Measurements from ENCODE around the gene ADGRD2.
"Not testable (repeated sequence)": the region's sequence is repeated elsewhere in the genome, so short reads cannot be mapped to it uniquely, and the experiment has no call there.

The ADGRD2 gene

DNA sequence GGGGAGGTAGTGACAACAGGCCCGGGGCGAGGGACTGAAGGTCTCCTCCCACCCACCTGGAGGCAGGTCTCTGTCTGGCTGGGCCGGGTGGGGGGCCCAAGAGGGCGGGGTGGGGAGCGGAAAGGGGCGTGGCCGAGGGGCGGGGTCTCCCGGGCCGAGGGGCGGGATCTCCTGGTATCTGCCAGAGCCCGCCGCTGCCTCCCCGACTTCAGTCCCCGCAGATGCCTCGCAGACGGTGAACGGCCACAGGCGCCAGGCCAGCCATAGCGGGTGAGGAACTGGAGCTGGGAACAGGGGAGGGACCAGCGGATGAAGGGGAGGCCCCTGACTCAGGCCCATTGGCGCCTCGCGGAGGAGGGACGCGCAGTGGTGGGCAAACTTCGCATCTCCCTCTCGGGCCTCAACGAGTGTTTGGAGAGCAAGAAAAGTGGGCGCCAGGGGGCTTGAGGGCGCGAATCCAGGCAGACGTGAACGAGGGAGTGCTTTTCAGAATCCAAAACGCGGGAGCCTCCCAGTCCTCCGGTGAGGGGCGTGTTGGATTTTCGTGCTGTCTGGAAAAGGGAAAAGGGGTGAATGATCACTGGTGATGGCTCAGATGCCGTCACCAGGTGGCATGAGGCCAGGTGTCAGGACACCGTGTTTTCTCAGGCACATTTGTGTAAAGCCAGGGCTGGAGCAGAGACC lies at the start of gene ADGRD2:
Gene ADGRD2, plus strand, starts transcription at position 211 of the 684 bp plus-strand sequence. CDS start 1,216 bp downstream, outside the sequence.
- no peak for DNase-seq

DNA sequence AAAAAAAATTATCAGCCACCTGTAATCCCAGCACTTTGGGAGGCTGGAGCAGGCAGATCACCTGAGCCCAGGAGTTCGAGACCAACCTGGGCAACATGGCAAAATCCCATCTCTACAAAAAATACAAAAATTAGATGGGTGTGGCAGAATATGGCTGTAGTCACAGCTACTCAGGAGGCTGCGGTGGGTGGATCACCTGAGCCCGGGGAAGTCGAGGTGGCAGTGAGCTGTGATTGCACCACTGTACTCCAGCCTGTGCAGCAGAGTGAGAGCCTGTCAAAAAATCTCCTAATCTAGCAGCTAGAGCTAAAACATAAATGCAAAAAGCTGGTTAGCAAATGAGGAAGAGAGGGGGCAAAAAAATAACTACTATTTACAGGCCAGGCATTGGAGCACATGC lies 47.0 kb upstream of the ADGRD2 start:
- DNase-seq, result no peak

GRCh38 chr9:124409410-124409809 lies 40.8 kb upstream of the ADGRD2 start:
- DNase-seq, result no peak

DNA sequence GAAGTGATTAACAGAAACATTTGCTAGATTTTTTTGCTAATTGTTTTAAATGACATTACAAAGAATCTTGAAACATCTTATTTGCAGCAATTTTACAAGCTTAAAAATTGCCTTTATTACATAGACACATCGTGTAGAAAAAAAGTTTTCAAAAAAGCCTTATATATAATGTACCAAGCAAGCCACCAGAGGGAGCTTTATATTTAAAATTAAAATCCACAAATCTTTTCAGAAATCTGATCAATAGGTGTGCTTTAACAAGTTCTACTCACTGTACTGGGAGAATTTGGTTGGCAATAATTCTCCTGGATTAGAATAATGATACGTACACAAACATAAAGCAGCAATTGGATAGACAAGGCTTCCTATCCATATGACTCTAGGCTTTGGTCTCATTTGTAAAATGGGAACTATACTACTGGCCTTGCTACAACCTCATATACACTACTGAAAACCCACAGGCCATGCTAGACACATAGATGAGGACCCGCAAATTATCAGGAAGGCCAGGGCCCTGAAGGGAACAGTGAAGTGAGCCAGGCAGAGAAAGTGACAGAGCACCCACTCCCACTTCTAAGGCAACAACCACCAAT lies 39.8 kb upstream of the ADGRD2 start:
- no peak for DNase-seq

GRCh38 chr9:124411514-124412227 lies 38.6 kb upstream of the ADGRD2 start:
- DNase-seq, result no peak

GRCh38 chr9:124412228-124412575 lies 38.0 kb upstream of the ADGRD2 start:
- DNase-seq, result no peak

DNA sequence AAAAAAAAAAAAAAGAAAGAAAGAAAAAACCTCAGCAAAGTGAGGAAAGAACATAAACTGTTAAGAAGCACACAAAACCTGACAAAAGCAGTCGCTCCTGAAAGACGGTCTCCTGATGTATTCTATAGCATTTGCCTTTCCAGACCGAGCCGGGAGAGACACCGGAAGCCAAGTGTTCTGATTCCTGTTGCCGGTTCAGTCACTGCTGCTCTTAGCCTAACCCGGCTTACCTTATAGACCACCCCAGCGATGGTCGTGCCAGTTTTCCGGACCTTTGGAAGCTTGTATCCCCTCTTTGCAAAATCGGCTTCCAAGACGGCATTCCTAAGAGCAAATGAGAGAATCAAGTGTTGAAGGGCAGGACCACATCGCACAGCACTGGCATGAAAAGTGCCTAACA lies 35.6 kb upstream of the ADGRD2 start:
- DNase-seq, result no peak

DNA sequence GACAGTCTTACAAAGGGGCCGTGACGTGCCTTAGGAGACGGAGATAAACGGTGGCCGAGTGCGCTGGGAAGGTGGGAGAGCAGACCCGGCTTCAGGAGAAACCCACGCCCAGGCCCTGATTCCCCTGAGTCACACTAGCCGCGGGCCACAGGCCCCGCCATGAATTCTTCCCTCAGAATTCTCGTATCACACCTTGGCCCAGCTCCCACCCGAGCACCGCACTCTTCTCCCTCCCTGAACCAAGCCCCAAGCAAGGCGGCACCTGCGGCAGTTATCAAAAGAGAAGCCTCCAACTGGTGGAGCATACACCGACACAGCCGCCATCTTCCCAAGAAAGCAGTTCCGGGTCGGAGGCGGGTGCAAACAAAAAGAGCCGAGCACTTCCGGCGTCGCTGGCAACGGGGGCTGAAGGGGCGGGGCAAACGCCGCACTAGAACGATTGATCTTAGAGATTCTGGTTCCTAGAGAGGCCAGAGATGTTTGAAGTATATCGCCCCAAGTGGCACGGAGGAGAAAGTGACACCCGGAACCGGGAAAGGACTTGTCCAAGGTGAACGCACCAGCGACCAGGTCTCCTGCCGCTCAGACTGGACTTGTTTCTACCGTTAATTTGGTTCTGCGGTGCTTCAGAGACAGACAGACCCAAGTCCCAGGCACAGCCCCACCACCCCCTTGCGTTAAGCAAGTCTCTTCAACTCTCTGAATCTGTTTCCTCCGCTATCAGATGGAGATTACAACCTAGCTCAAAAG lies 35.0 kb upstream of the ADGRD2 start, which contains the start of gene PSMB7:
Gene PSMB7, minus strand, starts transcription at position 341 of the 750 bp plus-strand sequence. Its CDS starts 17 bp downstream, at position 324.
- peak; percentile 98 for DNase-seq

DNA sequence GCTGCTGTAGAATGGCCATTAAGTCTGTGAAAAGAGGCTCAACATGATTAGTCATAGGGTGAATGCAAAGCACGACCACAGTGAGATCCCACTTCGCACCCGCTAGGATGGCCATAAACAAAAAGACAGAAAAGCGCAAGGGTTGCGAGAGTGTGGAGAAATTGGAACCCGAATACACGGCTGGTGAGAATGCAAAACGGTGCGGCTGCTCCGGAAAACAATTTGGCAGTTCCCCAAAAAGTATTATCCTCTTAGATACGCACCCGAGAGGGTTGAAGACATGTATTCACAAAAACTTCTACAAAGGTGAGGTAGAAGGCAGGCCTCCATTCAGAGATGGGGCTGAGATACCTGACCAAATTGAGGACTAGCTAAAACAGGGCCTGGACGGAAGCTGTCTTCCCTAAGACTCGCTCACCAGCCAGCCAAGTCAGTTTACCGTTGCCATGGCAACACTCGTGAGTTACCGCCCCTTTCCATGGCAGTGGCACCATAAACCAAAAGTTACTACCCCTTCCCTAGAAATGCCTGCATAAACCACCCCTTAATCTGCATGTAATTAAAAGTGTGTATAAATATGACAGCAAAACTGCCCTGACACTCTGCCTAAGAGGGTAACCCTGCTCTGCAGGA lies 34.3 kb upstream of the ADGRD2 start:
- DNase-seq, result no peak

GRCh38 chr9:124419832-124420489 lies 30.3 kb upstream of the ADGRD2 start:
- DNase-seq, result no peak

- no peak for DNase-seq
Observed at GRCh38 chr9:124420991-124421543, 29.2 kb upstream of the ADGRD2 start.

GRCh38 chr9:124423155-124423554 lies 27.1 kb upstream of the ADGRD2 start:
- no peak for DNase-seq

DNA sequence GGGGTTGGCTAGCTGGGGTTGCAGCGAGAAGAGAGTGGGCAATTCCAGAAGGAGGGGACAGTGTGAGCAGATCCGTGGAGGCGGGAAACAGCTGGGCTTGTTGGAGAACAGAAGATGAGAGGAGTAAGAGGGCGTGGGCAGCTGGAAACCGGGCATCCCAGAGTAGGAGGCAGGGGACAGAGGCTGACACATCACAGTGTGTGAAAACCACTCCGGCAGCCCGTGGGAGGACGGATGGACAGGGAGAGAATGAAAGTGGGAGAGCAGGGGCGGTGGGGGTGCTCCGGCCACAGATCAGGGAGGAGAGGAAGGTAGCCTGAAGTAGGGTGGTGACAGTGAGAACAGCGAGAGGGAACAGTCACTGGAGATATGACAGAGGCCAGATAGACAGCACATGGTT lies 26.7 kb upstream of the ADGRD2 start:
- DNase-seq, result no peak

GRCh38 chr9:124425733-124426132 lies 24.5 kb upstream of the ADGRD2 start:
- DNase-seq, result not testable (repeated sequence)

GRCh38 chr9:124426361-124426760 lies 23.9 kb upstream of the ADGRD2 start:
- DNase-seq, result no peak

GRCh38 chr9:124427281-124427680 lies 23.0 kb upstream of the ADGRD2 start:
- DNase-seq, result no peak

DNA sequence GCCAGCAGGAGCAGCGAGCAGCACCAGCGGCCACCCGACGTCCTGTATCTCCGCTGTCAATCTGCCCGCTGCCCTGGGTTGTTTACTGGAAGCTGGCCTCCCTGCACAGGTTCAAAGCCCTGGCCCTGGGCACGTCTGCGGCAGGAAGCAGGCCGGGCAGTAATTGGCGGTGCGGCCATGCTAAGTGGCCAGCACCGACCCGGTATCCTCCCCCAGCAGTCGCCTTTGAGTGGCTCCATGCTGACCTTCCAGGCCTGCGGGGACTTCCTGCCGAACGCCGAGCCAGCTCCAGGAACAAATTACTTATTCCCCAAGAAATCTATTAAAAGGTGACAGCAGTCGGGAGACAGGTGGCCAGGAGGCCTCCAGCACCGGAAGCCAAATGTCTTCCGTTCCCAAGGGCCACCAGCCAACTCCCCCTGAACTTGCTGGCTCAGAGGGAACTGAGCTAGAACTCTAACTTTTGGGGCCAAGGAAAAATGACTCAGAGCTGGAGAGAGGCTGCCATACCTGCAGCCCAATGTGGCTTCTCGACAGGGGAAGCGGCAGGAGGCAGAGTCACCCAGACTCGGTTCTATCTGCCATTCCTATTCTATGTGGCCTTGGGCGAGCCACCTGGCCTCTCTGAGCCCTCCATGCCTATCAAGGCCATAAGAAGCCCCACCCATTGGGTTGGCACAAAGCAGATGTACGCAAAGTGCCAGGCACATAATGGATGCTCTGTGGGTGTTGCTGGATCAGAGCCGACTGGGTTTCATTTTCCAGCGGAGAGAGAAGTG lies 21.3 kb upstream of the ADGRD2 start:
- no peak for DNase-seq

DNA sequence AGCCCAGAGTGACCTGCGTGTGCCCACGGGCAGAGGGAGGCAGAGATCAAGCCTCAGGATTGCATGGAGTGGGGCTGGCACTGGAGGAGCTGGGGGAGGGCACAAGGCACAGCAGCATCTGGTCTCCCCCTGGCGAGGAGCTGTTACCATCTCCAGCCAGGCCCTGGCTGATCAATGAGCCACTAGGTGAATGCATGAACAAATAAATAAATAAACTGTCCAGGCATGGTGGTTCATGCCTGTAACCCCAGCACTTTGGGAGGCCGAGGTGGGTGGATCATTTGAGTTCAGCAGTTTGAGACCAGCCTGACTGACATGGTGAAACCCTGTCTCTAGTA lies 20.8 kb upstream of the ADGRD2 start:
- no peak for DNase-seq

- no peak for DNase-seq
Observed at GRCh38 chr9:124436320-124436719, 13.9 kb upstream of the ADGRD2 start.

DNA sequence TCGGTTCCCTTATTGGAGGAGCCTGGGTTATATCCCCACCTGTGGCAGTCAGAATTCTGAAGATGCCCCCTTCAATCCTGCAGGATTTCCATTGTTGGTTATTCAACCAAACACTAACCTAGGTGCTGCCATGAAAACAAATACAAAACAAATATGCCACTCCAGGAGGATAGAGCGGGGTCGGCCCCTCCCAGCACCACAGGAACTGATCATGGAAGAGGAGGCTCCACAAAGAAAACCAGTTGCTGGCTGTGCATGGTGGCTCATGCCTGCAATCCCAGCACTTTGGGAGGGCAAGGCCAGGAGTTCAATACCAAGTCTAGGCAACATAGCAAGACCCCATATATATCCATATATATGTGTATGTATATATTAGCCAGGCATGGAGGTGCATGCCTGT lies 13.2 kb upstream of the ADGRD2 start:
- no peak for DNase-seq

DNA sequence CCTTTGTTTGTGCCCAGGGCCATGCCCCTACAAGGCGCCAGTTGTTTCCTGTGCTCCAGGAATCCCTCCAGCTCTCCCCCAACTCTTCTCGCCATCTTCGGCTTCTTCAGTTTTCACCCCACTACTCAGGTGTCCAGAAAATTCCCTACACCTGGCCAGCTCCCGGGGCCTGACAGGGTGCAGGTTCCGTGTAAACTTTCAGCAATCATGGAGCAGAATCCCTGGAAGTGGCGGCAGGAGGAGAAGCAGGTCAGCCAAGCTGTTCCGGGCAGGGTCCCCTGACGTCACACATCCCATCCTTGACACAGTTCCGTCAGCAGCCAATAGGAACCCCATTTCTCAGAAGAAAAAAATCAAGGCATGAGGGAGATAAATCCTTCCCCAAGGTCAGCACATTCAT lies 12.2 kb upstream of the ADGRD2 start:
- no peak for DNase-seq

All from activated naive CD4-positive, alpha-beta T cell treated with Interleukin-2 at 50 U/mL for 16 hours (primary cell).